Measurements from ENCODE around the gene UBE2E2.

Gene UBE2E2

GRCh38 chr3:23533596-23533995, 330.5 kb downstream of the UBE2E2 start (continued):
- TF ChIP-seq ZNF518A (tag by site-specific recombination; conservative IDR thresholded peaks at IDR 0.05; ENCODE audit: low read depth) (no peak), ZNF239 (tag by site-specific recombination; IDR thresholded peaks at IDR 0.05) (no peak), ZNF548 (tag by site-specific recombination; IDR thresholded peaks at IDR 0.05) (no peak), CTCF (tag by site-specific recombination; IDR thresholded peaks at IDR 0.05) (no peak), OVOL3 (tag by site-specific recombination; IDR thresholded peaks at IDR 0.05) (no peak), ZNF132 (tag by site-specific recombination; IDR thresholded peaks at IDR 0.05; ENCODE audit: borderline replicate concordance) (no peak), ZNF394 (tag by site-specific recombination; IDR thresholded peaks at IDR 0.05; ENCODE audit: borderline replicate concordance) (no peak)

GRCh38 chr3:23533996-23534395, 330.9 kb downstream of the UBE2E2 start:
- Histone ChIP-seq H3K27ac (ENCODE audit: extremely low read depth, low read depth, low read length) (no peak overlapping the region), H3K9me3 (ENCODE audit: control insufficient read depth, insufficient read depth, low read depth, low read length) (no peaks in the 10 kb centered on the region), H3K4me1 (ENCODE audit: control insufficient read depth, insufficient read depth, low read length) (peaks cover 2% of the 10 kb centered on the region; the same call in 1 of the 2 replicates), H3K36me3 (ENCODE audit: control insufficient read depth in 2 of 2, insufficient read depth in 1 of 2, low read length in 2 of 2) (no peaks in the 10 kb centered on the region), H3K4me3 (ENCODE audit: low read depth, low read length) (no peak overlapping the region)
- TF ChIP-seq ZBTB1 (tag by site-specific recombination; IDR thresholded peaks at IDR 0.05), result no peak
- no peak for TF ChIP-seq ZNF266 (tag by site-specific recombination; IDR thresholded peaks at IDR 0.05; ENCODE audit: low read depth)
- TF ChIP-seq ZNF629 (tag by site-specific recombination; IDR thresholded peaks at IDR 0.05), result no peak
- TF ChIP-seq ZNF792 (tag by site-specific recombination; IDR thresholded peaks at IDR 0.05), result no peak
- TF ChIP-seq HIC1 (tag by site-specific recombination; IDR thresholded peaks at IDR 0.05), result no peak
- TF ChIP-seq ELK4 (IDR thresholded peaks at IDR 0.05; ENCODE audit: borderline replicate concordance, low read depth, low read length), result no peak
- CTCF ChIA-PET, result no interaction called here
- POLR2A ChIA-PET, result no interaction called here

GRCh38 chr3:23537101-23537551, 334.0 kb downstream of the UBE2E2 start:
- ChIA-PET POLR2A (no interaction called here), CTCF (interaction anchor here (0.7 kb wide), 1 partner anchor 26 kb away, joined by 3 read pairs; no protein-coding TSS in a partner anchor)
- Histone ChIP-seq H3K4me3 (ENCODE audit: low read depth, low read length) (no peak overlapping the region), H3K27ac (ENCODE audit: extremely low read depth, low read depth, low read length) (no peak overlapping the region), H3K4me1 (ENCODE audit: control insufficient read depth, insufficient read depth, low read length) (peaks cover 2% of the 10 kb centered on the region; the same call in 1 of the 2 replicates), H3K36me3 (ENCODE audit: control insufficient read depth in 2 of 2, insufficient read depth in 1 of 2, low read length in 2 of 2) (no peaks in the 10 kb centered on the region), H3K9me3 (ENCODE audit: control insufficient read depth, insufficient read depth, low read depth, low read length) (no peaks in the 10 kb centered on the region)
- no peak for TF ChIP-seq ZFHX2 (tag by site-specific recombination; conservative IDR thresholded peaks at IDR 0.05)
- no peak for TF ChIP-seq ZNF133 (tag by site-specific recombination; IDR thresholded peaks at IDR 0.05)
- TF ChIP-seq ZBTB17 (tag by site-specific recombination; IDR thresholded peaks at IDR 0.05), result peak; percentile 37; the same call in 1 of the 2 replicates

Data from HEK293 (cell line).